ENCODE data around the gene PARN. TPM values are rescaled to one million over a fixed set of nuclear protein-coding genes. Genes with fewer than 3 reads are reported as not detected.

PARN gene
- polyA plus RNA-seq, 3 donors: 18.4 to 24.4 (median 19.1) TPM

DNA sequence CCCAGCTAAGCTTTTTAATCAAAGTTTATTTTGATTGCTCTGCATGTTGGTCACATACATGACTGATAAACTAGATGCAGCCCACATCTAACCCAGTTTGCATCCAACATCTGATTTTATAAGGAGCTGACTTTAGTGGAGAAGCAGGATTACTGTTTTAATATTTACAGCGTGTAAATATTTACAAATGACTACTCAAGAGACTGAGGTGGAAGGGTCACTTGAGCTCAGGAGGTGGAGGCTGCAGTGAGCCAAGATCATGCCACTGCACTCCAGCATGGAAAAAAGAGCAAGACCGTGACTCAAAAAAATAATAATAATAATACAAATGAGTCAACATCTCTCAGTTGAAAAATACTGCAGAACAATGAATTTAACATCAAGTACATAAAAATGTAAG, 50.8 kb downstream of the PARN start:
- Histone ChIP-seq H3K36me3 (replicated peaks in 1 of 2; ENCODE audit: control insufficient read depth in 1 of 2, insufficient read depth in 2 of 2, low read length in 2 of 2) (peaks cover 85 to 98% of the 10 kb centered on the region in 2 donors), H3K9me3 (replicated peaks in 1 of 2; ENCODE audit: control insufficient read depth in 1 of 2, insufficient read depth in 1 of 2, low read length in 2 of 2) (no peaks in the 10 kb centered on the region), H3K4me1 (ENCODE audit: control insufficient read depth in 1 of 2, insufficient read depth in 2 of 2, low read length in 2 of 2) (no peaks in the 10 kb centered on the region), H2AFZ (ENCODE audit: insufficient read depth, low read depth, low read length, poor library complexity, severe bottlenecking) (no peak overlapping the region), H3K27me3 (ENCODE audit: control insufficient read depth in 2 of 2, insufficient read depth in 2 of 2, low read length in 2 of 2) (no peaks in the 10 kb centered on the region), H3K79me2 (ENCODE audit: insufficient read depth, low read length) (no peaks in the 10 kb centered on the region), H3K9ac (ENCODE audit: insufficient read depth, low read length, poor library complexity, severe bottlenecking) (no peak overlapping the region), H3K4me2 (replicated peaks; ENCODE audit: extremely low read depth, low read length, poor library complexity, severe bottlenecking) (no peak overlapping the region), H3K4me3 (replicated peaks in 1 of 3; ENCODE audit: low read depth in 2 of 3, low read length in 3 of 3) (no peak overlapping the region), H4K20me1 (ENCODE audit: insufficient read depth, low read length) (no peaks in the 10 kb centered on the region), H3K27ac (ENCODE audit: low read depth in 1 of 2, low read length in 2 of 2) (no peak overlapping the region)
- no peak for TF ChIP-seq CTCF (IDR thresholded peaks at IDR 0.05)
- H3K4me1 Mint-ChIP-seq: no peaks in the 10 kb centered on the region
- peaks cover 2 to 6% (median 3%) of the 10 kb centered on the region in 7 donors for H3K9me3 Mint-ChIP-seq
- intact Hi-C loops (cut with micrococcal nuclease): no loop called here
- no peak for DNase-seq
- WGBS (ENCODE audit: insufficient coverage): no CpG with 5 or more reads among the region's 2 CpGs
- no peak overlapping the region for H3K4me3 Mint-ChIP-seq
- peaks cover 0 to 1% (median 0%) of the 10 kb centered on the region in 3 donors for H3K27me3 Mint-ChIP-seq (ENCODE audit: low read depth in 3 of 3)
- peaks cover 77 to 92% of the 10 kb centered on the region in 2 donors for H3K36me3 Mint-ChIP-seq
- H3K27ac Mint-ChIP-seq: no peak overlapping the region

GRCh38 chr16:14576532-14576931, 53.5 kb downstream of the PARN start:
- Histone ChIP-seq H3K9me3 (replicated peaks in 1 of 2; ENCODE audit: control insufficient read depth in 1 of 2, insufficient read depth in 1 of 2, low read length in 2 of 2) (no peaks in the 10 kb centered on the region), H3K36me3 (replicated peaks in 1 of 2; ENCODE audit: control insufficient read depth in 1 of 2, insufficient read depth in 2 of 2, low read length in 2 of 2) (peaks cover 60 to 82% of the 10 kb centered on the region in 2 donors), H2AFZ (ENCODE audit: insufficient read depth, low read depth, low read length, poor library complexity, severe bottlenecking) (no peak overlapping the region), H3K27me3 (ENCODE audit: control insufficient read depth in 2 of 2, insufficient read depth in 2 of 2, low read length in 2 of 2) (no peaks in the 10 kb centered on the region), H3K27ac (ENCODE audit: low read depth in 1 of 2, low read length in 2 of 2) (no peak overlapping the region), H3K4me1 (ENCODE audit: control insufficient read depth in 1 of 2, insufficient read depth in 2 of 2, low read length in 2 of 2) (no peaks in the 10 kb centered on the region), H4K20me1 (ENCODE audit: insufficient read depth, low read length) (no peaks in the 10 kb centered on the region), H3K9ac (ENCODE audit: insufficient read depth, low read length, poor library complexity, severe bottlenecking) (no peak overlapping the region), H3K79me2 (ENCODE audit: insufficient read depth, low read length) (no peaks in the 10 kb centered on the region), H3K4me3 (replicated peaks in 1 of 3; ENCODE audit: low read depth in 2 of 3, low read length in 3 of 3) (no peak overlapping the region), H3K4me2 (replicated peaks; ENCODE audit: extremely low read depth, low read length, poor library complexity, severe bottlenecking) (no peak overlapping the region)
- H3K4me3 Mint-ChIP-seq: no peak overlapping the region
- WGBS (ENCODE audit: insufficient coverage): no CpG with 5 or more reads among the region's 1 CpG
- no peak for DNase-seq
- no peak for TF ChIP-seq CTCF (IDR thresholded peaks at IDR 0.05)
- no peak overlapping the region for H3K27ac Mint-ChIP-seq
- peaks cover 2 to 6% (median 3%) of the 10 kb centered on the region in 7 donors for H3K9me3 Mint-ChIP-seq
- intact Hi-C loops (cut with micrococcal nuclease): no loop called here
- peaks cover 66 to 80% of the 10 kb centered on the region in 2 donors for H3K36me3 Mint-ChIP-seq
- H3K27me3 Mint-ChIP-seq (ENCODE audit: low read depth in 3 of 3): peaks cover 0 to 1% (median 0%) of the 10 kb centered on the region in 3 donors
- H3K4me1 Mint-ChIP-seq: no peaks in the 10 kb centered on the region

Data from CD14-positive monocyte (primary cell).